Measurements from ENCODE around the gene ZNF230.

The ZNF230 gene

DNA sequence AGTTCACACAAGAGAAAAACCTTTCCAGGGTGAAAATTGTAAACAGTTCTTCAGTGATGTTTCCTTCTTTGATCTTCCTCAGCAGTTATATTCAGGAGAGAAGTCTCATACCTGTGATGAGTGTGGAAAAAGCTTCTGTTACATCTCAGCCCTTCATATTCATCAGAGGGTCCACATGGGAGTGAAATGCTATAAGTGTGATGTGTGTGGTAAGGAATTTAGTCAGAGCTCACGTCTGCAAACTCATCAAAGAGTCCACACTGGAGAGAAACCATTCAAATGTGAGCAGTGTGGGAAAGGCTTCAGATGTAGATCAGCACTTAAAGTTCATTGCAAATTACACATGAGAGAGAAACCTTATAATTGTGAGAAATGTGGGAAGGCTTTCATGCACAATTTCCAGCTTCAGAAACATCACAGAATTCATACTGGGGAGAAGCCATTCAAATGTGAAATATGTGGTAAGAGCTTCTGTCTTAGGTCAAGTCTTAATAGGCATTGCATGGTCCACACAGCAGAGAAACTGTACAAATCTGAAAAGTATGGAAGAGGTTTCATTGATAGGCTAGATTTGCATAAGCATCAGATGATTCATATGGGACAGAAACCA is 29.3 kb downstream of the ZNF230 start:
- in situ Hi-C loops (cut with HindIII; ENCODE audit: low sequenced_read_pairs), result no loop called here

DNA sequence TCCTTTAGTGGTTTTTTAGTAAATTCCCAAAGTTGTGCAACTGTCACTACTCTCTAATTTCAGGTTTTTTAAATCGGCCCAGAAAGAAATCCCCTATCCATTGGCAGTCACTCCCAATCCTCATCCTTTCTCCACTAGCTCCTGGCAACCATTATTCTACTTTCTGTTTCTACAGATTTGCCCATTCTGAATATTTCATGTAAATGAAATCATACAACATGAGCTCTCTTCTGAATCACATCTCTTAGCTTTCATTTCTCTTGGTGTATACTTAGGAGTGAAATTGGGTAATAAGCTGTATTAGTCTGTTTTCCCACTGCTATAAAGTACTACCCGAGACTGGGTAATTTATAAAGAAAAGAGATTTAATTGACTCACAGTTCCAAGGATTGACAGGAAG is 39.4 kb downstream of the ZNF230 start:
- in situ Hi-C loops (cut with HindIII; ENCODE audit: low sequenced_read_pairs), result no loop called here

DNA sequence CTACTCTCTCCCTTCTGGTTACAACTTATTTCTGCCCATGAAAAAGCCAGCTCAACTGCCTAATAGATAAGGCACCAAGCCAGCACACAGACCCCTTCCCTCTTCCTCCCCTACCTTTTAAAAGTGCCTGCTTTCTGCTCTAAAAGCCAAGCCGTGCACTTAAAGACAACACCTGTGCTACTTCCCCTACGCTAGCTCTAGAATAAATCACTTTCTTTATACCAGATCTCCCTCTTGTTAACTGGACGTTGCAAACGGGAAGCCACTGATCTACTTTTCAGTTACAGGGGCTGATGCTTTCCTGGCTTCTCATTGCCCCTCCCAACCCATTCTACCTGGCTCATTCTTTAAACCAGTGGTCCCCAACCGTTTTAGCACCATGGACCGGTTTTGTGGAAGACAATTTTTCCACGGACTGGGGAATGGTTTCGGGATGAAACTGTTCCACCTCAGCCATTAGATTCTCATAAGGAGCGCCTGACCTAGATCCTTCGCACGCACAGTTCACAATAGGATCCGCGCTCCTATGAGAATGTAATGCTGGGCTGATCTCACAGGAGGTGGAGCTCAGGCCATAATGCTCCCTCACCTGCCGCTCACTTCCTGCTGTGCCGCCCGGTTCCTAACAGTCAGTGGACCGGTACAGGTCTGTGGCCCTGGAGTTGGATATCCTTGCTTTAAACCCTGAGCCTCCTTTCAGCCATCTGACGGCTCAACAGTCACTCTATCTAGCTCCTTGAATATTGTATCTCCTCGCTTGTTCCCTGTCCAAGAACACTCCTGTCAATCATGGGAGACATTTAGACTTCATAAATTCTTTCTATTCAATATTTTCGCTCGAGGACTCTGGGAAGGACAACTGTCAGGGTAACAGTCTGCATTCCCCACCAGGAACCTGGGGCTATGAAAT is 48.2 kb downstream of the ZNF230 start:
- in situ Hi-C loops (cut with HindIII; ENCODE audit: low sequenced_read_pairs), result no loop called here

DNA sequence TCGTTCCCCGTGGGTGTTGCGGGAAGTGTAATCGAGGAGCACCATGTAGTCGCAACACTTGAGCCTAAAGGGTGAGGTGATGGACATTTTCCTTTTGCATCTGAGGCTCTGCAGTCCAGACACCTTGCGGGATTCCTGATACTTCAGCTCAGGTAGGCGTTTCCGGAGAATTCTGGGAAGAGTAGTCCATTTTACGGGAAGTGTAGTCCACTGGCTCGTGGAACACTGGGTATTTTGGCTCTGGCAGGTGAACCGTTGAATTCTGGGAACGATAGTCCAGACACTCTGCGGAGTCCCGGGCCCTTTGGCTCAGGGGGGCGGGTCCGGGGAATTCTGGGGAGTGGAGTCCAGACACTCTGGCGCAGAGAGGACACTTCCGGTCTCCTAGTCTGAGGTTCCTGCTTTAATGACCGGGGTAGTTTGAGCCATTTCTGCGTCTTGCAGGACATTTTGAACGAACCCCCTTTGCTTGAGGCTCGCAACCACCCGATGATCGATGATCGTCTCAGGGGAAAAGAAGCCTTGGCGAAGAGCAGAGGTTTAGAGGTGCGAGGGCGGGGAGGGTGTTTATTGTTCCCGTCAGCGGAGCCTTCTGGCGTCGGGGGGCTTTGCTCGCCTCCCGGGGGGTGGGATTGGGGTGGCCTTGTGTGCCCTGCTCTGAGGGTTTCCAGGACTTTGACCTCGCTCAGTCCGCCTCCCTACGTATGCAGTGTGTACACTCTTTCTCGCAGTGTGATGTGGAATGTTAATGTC is 49.1 kb downstream of the ZNF230 start, which contains the start of gene ZNF223:
ZNF223 (plus strand) TSS at position 387 of the 753 bp plus-strand sequence. CDS start 3,141 bp downstream, outside the sequence.
- in situ Hi-C loops (cut with HindIII; ENCODE audit: low sequenced_read_pairs), result no loop called here

DNA sequence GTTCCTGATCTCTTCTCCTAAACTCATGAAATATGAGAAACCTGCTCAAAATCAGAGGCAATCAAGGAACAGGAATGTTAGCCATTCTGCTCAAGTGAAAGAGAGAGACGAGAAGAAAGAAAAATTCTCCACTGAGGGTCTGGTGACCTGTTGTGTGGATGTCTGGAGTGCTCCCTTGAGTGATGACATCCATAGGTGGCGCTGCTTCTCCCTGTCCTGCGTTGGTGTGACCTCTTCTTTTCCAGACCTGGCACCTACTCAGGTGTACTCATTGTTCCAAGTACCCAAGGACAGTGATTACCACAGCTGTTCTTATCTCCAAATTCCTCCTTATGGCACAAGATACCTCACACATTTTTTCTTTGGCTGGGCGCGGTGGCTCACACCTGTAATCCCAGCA is 53.1 kb downstream of the ZNF230 start:
- in situ Hi-C loops (cut with HindIII; ENCODE audit: low sequenced_read_pairs), result no loop called here

DNA sequence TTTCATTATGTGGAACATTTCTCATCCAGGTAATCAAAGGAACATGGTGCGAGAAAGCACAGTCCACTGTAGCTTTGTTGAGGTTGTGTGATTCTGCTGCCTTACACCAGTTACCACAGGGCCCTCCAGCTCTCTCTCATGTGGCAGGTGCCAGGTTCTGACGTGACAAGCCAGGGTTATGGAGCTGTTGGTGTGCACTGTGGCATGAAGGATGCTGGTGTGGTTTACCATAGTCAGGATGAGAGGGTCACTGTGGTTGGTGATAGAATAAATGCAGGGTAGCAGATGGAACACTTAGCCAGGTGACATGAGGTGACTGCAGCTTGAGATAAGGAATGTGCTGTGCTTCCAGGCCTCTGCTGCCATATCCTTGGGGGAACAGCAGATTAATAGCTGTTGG is 56.5 kb downstream of the ZNF230 start:
- in situ Hi-C loops (cut with HindIII; ENCODE audit: low sequenced_read_pairs), result no loop called here

DNA sequence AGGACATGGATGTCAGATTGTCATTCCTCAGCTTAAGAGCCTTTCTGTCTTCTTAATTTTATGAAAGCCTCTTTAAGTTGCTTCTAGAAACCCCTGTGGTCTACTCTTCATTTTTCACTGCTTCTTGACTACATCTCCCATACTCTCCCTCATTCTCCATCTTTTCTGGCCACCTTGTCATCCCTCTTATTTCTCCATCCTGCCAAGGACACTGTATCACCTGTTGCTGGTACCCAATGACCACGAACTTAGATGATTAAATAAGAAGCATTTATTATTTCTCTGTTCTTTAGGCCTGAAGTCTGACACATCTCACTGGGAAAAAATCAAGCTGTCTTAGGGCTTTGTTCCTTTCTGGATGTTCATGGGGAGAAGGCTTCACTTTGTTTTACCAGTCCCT is 58.3 kb downstream of the ZNF230 start:
- in situ Hi-C loops (cut with HindIII; ENCODE audit: low sequenced_read_pairs), result no loop called here
